ENCODE measurements around the gene ST7L.

- TF ChIP-seq CTCF (conservative IDR thresholded peaks at IDR 0.05; ENCODE audit: low read depth, low read length) (no peak), EZH2phosphoT487 (IDR thresholded peaks at IDR 0.05; ENCODE audit: borderline replicate concordance, low read length) (no peak), EZH2 (IDR thresholded peaks at IDR 0.05; ENCODE audit: low read length, unreplicated experiment) (no peak)
These were observed 19.5 kb downstream of the ST7L start for GRCh38 chr1:112599477-112599876.

Data from PC-3 (cell line).